K562 (cell line): ENCODE measurements around the gene SLC38A2. TPM values are rescaled to one million over a fixed set of nuclear protein-coding genes. Genes with fewer than 3 reads are reported as not detected.

Source experiments
- BRD4 ChIP-seq: fragments of 200-600 bp; sonication (generic); IDR thresholded peaks from 2 replicates; pipeline ENCODE4 v1.6.1; 2017; ENCODE audit warnings: inconsistent platforms
- DEAF1 ChIP-seq: fragments of 450-650 bp; formaldehyde crosslinking; IDR thresholded peaks from 2 replicates; pipeline ENCODE4 v1.4.0; 2020; ENCODE audit warnings: mild to moderate bottlenecking, moderate library complexity
- NR2C2 ChIP-seq, 2 experiments: fragments of 200-800 bp in 1 of 2; sonication (Bioruptor generic) in 1 of 2; sonication (generic) in 1 of 2; formaldehyde crosslinking in 1 of 2; IDR thresholded peaks; 2 replicates each; pipeline versions ENCODE4 v1.6.1 to v1.8.0; 2016 to 2022; ENCODE audit warnings: mild to moderate bottlenecking in 1 of 2, missing compliant biosample characterization in 1 of 2, missing genetic modification characterization in 1 of 2, missing genetic modification reagents in 1 of 2
- PTTG1 ChIP-seq: fragments of 450-650 bp; IDR thresholded peaks from 2 replicates; pipeline ENCODE4 v1.6.1; 2016; ENCODE audit warnings: low read depth, mild to moderate bottlenecking, missing genetic modification characterization, missing compliant biosample characterization
- TRIM28 ChIP-seq: fragments of 450-650 bp; IDR thresholded peaks from 2 replicates; pipeline ENCODE4 v1.6.1; 2017
- XRCC5 ChIP-seq: fragments of 200-400 bp; formaldehyde crosslinking; IDR thresholded peaks from 2 replicates; pipeline ENCODE4 v1.6.1; 2017; ENCODE audit warnings: low read depth, mild to moderate bottlenecking, low read length
- ZNF140 ChIP-seq: fragments of 250-450 bp; sonication (Bioruptor Pico); IDR thresholded peaks from 2 replicates; pipeline ENCODE4 v1.8.0; 2021; ENCODE audit warnings: moderate library complexity, mild to moderate bottlenecking, inconsistent platforms
- ZNF354B ChIP-seq: fragments of 250-450 bp; sonication (Bioruptor Pico); IDR thresholded peaks from 2 replicates; pipeline ENCODE4 v1.4.0; 2020
- ZNF398 ChIP-seq: fragments of 250-450 bp; sonication (Bioruptor Pico); IDR thresholded peaks from 2 replicates; pipeline ENCODE4 v1.8.0; 2021; ENCODE audit warnings: moderate library complexity, mild to moderate bottlenecking, inconsistent platforms
- ZNF583 ChIP-seq: fragments of 250-450 bp; sonication (Bioruptor Pico); IDR thresholded peaks from 2 replicates; pipeline ENCODE4 v1.4.0; 2020
- polyA plus RNA-seq, 8 experiments: library from polyadenylated mRNA; depleted of rRNA in 4 of 8; stranded (reverse) in 5 of 8; unstranded in 3 of 8; fragments of >200 nt; fragmentation: Nextera tagmentation in 2 of 8; fragmentation: Illumina TruSeq in 1 of 8; extraction: Ambion mirVana in 2 of 8; extraction: Trizol in 1 of 8; gene quantifications; 2 replicates each; pipeline versions ENCODE4 v1.2.1 to v1.2.3, GENCODE V29; 2011 to 2014; ENCODE audit warnings: inconsistent platforms in 1 of 8, missing spikeins in 1 of 8
- total RNA-seq, 7 experiments: library from RNA; depleted of rRNA in 6 of 7; stranded (reverse); fragments of >200 nt in 6 of 7; fragmentation: Illumina TruSeq in 2 of 7; extraction: Trizol in 2 of 7; gene quantifications; 2 replicates each; pipeline versions ENCODE4 v1.2.1 to v1.2.3, GENCODE V29; 2011 to 2021; ENCODE audit warnings: low replicate concordance in 1 of 7

Gene SLC38A2
- total and polyA plus RNA-seq, 9 of the 15 experiments (the other 6 are each of a cell fraction or from before 2014, with no cell fraction given) = 98.7 to 292 (median 143) TPM

GRCh38 chr12:46369474-46370379 is 2.8 kb downstream of the SLC38A2 start (continued):
- no peak for TF ChIP-seq ZNF354B
- TF ChIP-seq ZNF583 (CRISPR knock-in tag) = no peak
- TF ChIP-seq ZNF398 (CRISPR knock-in tag) = no peak
- TF ChIP-seq DEAF1 (CRISPR knock-in tag) = no peak
- TF ChIP-seq BRD4 = 0 out of 2 replicates have a peak, but pooled peaks have one; percentile 8
- TF ChIP-seq ZNF140 (CRISPR knock-in tag) = no peak
- no peak for TF ChIP-seq TRIM28
- no peak for TF ChIP-seq PTTG1 (tag)
- no peak for TF ChIP-seq NR2C2 (CRISPR knock-in tag; IDR thresholded peaks at IDR 0.05)
- no peak for TF ChIP-seq NR2C2 (tag; IDR thresholded peaks at IDR 0.05)
- TF ChIP-seq XRCC5 = no peak
